Hematopoietic multipotent progenitor cell (in vitro differentiated cells): ENCODE data around the gene FNTB. TPM values are rescaled to one million over a fixed set of nuclear protein-coding genes. Genes with fewer than 3 reads are reported as not detected.

Source experiments
- DNase-seq, 3 donors: peaks; one replicate each; pipeline ENCODE4 v3.0.0-alpha.2; 2011 to 2015; ENCODE audit warnings: low read depth in 2 of 3, low spot score in 2 of 3
- total RNA-seq: library from RNA; depleted of rRNA; stranded (reverse); fragments of >200 nt; gene quantifications from one replicate; pipeline ENCODE4 v1.2.3, GENCODE V29; 2012

Gene FNTB
- total RNA-seq, 1 donor = 6.7 TPM

DNA sequence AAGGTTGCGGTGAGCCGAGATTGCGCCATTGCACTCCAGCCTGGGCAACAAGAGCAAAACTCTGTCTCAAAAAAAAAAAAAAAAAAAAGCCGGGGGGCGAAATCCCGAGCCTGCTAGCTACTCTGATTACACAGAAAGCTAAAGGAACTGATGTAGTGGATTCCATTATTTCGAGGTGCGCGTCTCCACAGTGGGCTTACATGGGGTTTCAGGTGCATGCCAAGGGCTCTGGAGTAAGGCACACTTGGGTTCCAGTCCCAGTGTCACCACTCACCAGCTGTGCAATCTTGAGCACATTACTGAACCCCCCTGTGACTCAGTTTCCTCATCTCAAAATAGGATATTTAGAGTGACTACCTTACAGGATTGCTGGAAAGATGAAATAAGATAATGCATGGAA, 12.9 kb upstream of the FNTB start:
- no peak for DNase-seq

DNA sequence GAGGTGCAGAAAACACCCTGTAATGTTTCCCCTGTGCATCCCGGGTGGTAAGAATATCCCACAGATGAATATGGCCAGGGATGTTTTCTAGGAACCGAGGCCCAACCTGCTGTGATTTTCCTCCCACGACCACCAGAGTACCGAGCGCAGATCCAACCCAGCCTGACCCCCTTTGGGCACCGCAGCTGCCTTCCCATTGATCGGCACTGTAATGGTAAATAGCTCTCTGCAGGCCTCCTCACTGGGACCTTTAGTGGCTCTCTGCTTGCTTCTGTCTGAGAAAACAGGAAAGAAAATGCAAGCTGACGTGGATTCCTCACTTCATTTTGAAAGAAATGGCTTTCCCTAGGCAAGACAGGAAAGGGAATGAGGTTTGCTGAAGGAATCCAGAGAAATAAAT, 12.1 kb upstream of the FNTB start:
- no peak for DNase-seq

DNA sequence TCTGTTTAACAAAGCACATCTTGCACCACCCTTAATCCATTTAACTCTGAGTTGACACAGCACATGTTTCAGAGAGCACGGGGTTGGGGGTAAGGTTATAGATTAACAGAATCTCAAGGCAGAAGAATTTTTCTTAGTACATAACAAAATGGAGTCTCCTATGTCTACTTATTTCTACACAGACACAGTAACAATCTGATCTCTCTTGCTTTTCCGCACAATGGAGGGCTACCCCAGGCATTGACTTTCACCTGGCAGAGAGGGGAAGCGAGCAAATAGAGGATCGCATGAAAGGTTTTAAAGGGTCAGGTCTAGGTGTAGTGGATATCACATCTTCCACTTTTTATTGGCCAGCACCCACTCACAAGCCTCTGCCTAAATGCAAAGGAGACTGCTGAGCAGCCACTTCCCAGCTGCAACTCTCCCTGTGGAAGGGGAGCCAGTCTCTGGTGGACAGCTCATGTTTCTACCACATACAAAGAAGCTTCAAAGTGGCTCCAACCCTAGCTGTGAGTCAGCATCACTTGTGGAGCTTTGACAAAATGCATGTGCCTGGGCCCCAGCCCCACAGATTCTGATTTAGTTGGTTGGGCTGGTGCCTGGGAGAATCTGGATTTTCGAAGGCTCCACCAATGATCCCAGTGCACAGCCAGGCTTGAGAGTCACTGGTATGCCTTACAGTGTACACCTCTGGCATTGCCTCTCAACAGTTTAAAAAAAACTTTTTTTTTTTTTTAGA, 7.2 kb upstream of the FNTB start:
- no peak for DNase-seq

DNA sequence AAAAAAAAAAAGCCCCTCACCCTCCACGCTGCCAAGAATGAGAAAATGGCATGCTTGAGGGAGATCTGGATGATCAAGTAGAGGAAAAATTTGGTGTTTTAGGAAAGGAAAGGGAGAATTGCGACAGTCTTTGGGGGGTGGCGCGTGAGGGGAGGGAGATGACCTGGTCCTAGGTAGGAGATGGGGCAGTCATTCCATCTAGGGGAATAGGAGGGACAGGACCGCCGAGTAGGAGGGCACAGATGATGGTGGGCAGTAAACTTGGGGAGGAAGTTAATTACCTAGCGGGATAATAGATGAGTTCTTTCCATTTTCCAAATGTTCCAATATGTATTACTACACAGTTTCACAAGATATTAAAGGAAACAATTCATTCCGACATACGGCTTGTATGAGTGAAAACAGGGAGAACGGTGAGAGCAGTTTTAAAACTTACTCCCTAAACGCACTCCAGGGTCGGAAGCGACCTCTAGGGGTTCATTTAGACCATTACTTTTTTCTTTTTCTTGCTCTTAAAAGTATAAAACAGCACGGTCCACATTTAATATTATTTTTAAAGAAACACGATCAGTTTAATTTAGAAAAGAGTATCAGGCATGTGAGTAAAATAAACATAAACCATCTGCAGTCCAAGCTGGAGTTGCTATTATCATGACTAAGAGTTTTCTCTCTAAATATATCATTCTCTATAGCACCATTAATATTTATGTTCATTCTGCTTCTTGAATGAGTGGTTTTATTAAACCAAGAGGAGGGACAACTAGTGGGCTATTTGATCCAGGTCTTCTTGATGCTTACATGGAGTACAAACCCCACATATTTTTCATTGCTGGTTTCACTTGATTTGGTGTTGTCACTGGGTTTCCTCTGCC, 3.0 kb upstream of the FNTB start:
- peak in 2 of 3 donors; percentile 40 to 84 for DNase-seq

DNA sequence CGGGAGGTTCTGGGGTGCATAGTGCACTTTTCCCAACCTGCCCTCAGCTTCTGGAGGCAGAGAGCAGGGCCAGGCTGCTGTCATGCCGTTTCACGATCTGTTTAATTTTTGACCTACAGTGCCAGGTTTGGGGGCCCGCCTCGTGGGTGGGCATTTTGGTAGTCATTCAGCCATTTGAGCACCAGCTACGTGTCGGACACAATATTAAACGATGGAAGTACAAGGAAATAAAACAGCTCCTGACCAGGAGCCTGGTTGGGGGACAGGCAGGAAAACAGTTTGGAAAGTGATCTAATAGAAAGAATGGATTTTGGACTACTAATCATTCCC, 708 bp downstream of the FNTB start:
- DNase-seq = no peak

DNA sequence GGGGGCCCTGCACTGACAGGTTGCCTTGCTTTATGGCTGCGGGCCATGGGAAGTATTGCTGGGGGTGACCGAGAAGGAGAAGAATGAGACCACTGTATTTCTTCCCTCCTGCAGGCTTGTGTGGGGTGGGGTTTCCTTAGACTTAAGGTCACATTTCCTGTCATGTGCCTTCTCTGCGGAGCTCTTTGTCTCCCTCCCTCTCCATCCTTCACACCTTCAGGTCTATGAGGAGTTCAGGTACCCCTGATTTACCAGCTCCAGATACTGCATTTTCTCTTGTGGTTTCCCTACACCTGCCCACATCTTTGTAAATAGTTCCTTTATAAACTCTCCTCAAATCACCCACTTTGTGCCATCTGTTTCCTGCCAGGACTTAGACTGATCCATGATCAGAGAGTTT, 3.6 kb downstream of the FNTB start:
- DNase-seq = peak in 2 of 3 donors; percentile 58 to 77

DNA sequence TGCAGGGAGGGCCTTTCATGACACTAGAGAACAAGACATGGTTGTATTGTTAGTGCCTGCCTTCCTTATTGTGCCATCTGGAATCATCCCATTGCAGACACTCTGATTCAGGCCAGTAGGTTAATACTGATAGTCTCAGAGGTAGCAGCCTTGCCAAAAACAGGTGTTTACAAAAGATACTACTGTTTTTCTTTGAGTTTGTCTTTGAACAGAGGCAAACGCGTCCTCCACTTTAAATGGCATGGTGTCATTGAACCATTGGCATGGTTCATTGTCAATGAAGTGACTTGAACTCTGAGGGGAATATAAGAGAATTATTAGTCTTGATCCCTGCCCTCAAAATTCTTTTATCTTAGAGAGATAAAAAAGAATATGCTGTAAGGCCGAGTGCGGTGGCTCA, 4.2 kb downstream of the FNTB start:
- no peak for DNase-seq

DNA sequence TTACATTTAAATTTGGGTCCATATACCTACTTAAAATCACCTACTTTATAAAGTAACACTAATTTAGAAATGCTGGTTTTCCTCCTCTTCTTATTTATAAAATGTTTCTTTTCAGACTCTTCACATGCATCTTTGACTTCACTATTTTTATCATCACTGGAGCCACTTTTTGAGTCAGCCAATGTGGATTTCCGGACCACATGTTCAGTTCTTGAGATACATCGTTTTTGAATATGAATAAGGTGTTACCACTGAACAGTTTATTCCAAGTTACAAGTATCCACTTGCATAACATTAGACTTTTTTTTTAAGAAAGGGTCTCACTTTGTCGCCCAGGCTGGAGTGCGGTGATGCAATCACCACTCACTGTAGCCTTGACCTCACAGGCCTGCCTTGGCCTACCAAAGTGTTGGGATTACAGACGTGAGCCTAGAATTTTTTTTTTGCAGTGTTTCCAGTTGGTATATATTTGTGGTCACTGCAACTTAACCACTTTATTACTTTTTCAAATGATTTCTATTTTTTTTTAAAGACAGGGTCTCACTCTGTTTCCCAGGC, 5.7 kb downstream of the FNTB start:
- no peak for DNase-seq

DNA sequence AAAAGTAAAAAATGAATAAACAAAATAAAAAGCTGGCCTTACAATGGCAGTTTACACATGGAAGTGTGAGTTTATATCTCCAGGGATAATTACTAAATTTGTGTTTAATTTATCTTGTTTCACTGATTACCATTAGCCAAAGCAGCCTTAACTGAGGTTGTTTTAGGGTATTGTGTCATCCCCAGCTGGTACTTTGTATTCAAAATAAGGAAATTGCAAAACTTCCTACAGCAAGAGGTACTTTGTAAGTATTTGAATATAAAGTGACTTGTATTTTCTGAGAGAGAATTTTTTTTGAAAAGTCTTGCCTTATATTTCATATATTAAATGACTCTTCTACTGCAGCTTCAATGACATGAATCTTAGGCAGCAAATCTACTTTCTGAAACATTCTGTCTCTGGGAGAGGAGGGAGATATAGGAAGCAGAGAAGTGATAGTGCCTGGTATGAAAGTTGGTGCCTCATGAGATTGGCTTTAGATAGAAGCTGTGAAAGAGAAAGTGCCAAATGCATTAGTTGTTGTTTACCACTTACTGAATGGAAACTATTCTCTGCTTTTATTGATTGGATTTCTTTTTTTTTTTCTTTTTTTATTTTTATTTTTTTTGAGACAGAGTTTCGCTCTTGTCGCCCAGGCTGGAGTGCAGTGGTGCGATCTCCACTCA, 6.7 kb downstream of the FNTB start:
- peak in 1 of 3 donors; percentile 35 for DNase-seq

DNA sequence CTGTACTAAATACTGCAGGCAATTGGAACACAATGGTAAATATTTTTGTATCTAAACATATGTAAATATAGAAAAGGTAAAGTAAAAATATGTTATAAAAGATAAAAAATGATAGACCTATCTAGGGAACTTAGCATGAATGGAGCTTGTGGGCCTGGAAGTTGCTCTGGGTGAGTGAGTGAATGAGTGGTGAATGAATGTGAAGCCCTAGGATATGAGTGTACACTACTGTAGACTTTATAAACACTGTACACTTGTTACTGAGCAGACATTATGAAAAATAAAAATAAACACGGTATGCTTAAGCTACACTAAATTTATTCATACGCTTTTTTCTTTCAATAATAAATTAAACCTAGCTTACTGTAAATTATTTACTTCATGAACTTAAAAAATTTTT, 7.8 kb downstream of the FNTB start:
- no peak for DNase-seq

DNA sequence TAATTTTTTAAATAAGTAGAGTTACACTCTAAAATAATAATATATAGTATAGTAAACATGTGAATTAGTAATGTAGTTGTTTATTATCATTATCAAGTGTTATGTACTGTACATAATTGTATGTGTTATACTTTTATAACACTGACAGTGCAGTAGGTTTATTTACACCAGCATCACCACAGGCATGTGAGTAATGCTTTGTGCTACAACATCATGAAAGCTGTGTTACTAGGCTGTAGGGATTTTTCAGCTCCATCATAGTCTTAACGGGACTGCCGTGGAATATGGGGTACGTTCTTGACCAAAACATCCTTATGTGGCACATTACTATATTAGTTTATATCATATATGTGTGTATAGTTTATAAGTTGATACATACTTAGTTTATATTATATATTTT, 8.6 kb downstream of the FNTB start:
- no peak for DNase-seq

DNA sequence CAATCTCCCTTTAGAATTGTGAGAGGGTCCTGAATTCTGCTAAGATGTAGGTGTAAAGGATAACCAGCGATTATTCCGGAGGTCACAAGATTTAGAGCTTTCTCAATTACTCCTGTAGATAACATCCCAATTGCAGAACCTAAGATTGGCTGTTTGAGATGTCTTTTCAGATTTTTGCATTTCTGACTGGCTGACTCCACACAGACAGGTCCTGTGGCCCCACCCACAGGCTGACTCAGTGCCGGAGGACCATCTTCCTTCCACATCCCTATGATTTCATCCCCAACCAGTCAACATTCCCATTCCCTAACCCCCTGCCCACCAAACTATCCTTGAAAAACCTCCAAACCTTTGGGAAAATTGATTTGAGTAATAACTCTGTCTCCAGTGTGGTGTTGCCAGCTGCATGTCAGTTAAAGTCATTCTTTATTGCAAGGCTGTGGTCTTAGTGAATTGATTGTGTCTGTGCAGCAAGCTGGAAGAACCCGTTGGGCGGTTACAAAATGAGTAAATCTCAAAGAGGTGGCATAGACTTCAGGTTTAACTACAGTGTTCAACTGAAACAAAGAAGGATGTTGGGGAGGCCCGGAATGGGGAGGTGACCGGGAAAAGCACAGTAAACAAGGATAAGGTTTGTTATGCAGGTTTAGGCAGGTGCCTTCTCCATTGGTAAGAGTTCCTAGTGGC, 10.6 kb downstream of the FNTB start:
- no peak for DNase-seq

DNA sequence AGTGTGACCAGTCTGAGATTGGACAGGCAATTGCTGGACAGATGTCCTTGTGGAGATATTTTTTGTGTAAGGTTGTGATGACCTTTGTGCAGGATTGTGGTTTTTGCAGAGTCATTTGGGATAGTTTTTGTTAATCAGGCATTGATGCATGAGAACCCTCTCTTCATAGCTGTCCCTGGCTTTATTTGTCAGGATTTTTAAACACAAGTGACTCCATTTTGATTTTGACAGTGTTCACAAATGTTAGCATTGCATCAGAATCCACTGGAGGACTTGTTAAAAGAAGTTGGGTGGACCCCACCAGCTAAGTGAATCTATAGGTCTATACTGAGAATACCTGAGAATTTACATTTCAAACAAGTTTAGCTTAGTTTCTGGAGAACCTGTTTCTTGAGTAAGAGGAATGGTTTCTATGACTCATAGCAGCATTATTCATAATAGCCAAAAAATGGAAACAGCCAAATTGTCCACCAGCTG, 11.8 kb downstream of the FNTB start:
- DNase-seq = no peak

DNA sequence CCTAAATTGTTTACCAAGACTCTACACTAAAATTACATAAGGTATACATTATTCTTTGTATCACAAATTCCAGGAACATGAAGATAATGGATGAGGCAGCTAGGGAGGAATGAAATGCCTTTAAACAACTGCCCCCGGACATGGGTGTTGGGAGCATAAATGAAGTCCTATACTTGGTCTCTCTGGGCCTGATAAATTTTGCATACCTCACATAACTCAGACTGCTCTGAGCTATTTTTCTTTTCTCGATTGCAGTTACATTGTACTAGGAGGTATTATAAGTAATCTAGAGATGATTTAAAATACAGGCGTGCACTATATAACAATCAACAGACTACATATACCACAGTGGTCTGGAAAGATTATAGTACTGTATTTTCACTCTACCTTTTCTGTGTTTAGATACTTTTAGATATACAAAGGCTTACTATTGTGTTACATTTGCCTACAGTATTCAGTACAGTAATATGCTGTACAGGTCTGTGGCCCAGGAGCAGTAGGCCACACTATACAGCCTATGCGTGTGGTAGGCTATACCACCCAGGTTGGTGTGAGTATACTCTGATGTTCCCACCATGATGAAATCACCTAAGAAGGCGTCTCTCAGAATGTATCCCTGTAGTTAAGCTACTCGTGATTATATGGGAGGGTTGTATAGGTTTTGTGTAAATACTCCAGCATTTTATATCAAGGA, 14.3 kb downstream of the FNTB start:
- DNase-seq = no peak

DNA sequence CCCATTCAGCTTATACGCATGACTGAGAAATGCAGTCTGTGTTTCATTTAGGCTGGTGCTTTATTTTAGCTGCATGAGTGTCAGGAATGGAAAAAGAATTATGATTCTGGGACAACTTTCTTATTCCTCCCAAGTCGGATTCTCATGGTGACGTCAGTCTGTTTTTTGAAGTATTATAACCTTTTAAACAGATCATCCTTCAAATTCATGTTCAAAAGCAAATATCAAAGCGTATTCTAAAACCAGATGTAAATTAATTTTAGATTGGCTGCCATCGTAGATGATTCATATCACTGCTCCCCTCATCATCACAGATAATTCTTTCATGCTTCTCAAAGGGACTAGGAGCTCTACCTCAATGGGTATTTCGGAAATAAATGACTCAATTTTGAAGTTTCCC, 15.0 kb downstream of the FNTB start:
- DNase-seq = no peak

DNA sequence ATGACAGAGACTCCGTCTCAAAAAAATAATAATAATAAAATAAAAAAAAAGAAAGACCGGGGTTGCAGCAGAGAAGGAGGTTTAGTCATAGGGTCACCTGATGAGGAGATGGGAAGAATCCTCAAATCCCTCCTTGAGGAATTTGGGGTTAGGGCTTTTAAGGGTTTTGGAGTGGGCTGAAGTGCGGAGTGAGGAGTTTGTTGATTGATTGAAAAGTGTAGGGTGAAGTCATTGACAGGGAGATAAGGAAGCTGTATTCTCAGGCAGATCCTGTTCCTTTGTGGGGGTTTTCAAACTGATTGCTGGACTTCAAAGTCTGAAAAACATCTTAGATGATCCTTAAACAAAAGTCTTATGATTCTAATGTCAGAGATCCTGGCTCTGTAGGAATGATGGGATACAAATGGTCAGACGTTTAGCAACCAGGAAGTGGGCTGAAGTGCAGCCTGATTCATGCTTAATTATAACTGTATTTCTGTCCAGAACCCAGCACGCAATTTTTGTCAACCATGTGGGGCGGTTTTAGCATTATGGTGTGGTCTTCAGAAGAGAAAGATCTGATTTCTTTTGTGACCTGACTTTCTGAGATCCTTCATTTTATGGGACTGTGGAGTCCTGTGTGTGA, 16.0 kb downstream of the FNTB start:
- no peak for DNase-seq

DNA sequence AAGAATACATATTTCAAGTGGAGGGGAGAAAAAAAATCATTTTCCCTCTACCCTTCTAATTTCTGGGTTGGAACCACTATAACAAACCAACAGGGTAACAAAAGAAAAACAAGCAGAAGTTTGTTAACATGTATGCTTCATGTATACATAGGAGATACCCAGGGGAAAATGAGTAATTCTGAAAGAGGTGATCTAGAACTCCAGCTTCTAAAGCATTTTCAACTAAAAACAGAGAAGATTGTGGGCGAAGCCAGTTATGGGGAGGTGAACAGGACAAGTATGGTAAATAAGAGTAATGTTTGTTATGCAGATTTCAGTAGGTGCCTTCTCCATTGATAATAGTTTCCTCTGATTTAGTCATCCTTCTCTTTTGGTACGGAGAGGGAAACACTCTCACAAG, 16.7 kb downstream of the FNTB start:
- no peak for DNase-seq

DNA sequence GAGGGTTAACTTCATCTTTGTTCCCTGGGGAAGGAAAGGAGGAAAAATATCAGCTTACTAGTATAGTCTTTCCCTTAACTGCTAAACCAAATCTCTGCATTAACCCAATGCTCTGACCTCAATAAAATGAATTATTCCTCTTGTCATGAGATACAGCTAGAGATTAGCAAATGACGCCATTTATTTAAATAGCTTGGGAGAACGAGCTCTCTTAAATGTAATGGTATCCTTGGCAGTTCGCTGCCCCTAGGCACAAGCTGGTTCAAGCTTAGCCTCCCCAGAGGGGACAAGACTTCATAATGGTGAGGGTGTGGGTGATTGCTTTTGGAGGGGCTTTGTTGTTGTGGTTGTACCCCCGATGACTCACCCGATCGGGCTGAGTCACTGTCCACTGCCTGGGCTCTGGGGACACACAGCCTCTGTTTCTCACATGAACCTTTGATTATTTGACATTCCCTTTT, 19.6 kb downstream of the FNTB start:
- DNase-seq = no peak

DNA sequence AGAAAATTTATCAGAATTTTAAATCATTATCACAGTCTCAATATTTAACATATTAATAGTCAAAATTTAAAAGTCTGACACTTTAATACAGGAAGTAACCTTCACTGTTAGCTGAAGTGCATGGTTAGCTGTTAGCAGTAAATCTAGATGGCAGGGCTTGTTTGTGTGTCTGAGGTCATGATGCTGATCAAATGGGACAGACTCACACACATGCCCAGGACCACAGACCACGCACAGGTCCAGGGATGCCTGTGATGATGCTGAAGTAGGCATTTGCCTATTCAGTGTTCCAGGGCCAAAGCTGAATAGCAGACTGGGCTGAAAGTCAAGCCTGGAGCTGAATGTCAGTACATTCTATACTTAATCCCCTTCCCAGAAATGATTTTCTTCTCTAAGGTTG, 20.5 kb downstream of the FNTB start:
- DNase-seq = no peak
